ENCODE results near the gene MAMLD1. TPM values are rescaled to one million over a fixed set of nuclear protein-coding genes. Genes with fewer than 3 reads are reported as not detected.

The MAMLD1 gene
- total and polyA plus RNA-seq, 9 of the 15 experiments (the other 6 are each of a cell fraction or from before 2014, with no cell fraction given), result 0.12 to 0.18 TPM; not detected in 7

DNA sequence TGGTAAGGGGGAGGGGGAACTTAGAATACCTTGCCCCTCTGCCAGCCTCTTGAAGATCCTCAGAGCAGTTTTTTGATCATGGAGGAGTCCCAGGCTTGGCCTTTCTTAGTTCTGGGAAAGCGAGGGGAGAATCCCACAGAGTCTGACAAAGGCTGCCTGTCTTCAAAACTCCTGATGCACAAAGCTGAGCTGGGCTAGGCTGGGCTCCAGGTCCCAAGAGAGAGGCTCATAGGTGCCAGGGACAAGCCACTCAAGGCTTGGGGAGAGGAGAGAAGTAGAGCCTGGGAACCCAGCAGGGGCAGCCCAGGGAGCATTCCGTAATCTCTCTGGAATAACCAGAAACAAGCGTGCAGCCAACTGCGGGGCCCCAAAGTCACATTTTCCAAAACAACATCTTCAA is 168.3 kb downstream of the MAMLD1 start:
- Histone ChIP-seq H3K36me3 (ENCODE audit: control insufficient read depth, insufficient read depth, low read length) (no peaks in the 10 kb centered on the region), H3K9me3 (replicated peaks; ENCODE audit: control insufficient read depth, insufficient read depth, low read depth, low read length) (no peaks in the 10 kb centered on the region), H3K79me2 (ENCODE audit: control insufficient read depth, insufficient read depth, low read length) (no peaks in the 10 kb centered on the region), H3K4me2 (ENCODE audit: insufficient read depth, low read length) (no peak overlapping the region), H3K4me3 (no peak overlapping the region), H3K9ac (ENCODE audit: insufficient read depth in 1 of 2, low read depth in 2 of 2, low read length in 2 of 2) (no peak overlapping the region), H3K4me1 (replicated peaks in 1 of 2; ENCODE audit: control insufficient read depth in 2 of 2, insufficient read depth in 2 of 2, low read length in 2 of 2) (no peaks in the 10 kb centered on the region; a peak in 2 of 5 replicates), H3K27me3 (ENCODE audit: control insufficient read depth in 2 of 2, insufficient read depth in 2 of 2, low read length in 2 of 2) (peaks cover 0 to 8% of the 10 kb centered on the region in 2 experiments; a peak in 2 of 5 replicates), H3K9me1 (ENCODE audit: control insufficient read depth, insufficient read depth, low read length) (no peaks in the 10 kb centered on the region), H2AFZ (ENCODE audit: low read depth, low read length) (no peak overlapping the region), H3K27ac (ENCODE audit: extremely low read depth, low read depth, low read length) (no peak overlapping the region), H4K20me1 (replicated peaks; ENCODE audit: control insufficient read depth, insufficient read depth, low read length) (no peaks in the 10 kb centered on the region)
- no peak for TF ChIP-seq ZC3H8 (IDR thresholded peaks at IDR 0.05)
- TF ChIP-seq, protein P1, sequence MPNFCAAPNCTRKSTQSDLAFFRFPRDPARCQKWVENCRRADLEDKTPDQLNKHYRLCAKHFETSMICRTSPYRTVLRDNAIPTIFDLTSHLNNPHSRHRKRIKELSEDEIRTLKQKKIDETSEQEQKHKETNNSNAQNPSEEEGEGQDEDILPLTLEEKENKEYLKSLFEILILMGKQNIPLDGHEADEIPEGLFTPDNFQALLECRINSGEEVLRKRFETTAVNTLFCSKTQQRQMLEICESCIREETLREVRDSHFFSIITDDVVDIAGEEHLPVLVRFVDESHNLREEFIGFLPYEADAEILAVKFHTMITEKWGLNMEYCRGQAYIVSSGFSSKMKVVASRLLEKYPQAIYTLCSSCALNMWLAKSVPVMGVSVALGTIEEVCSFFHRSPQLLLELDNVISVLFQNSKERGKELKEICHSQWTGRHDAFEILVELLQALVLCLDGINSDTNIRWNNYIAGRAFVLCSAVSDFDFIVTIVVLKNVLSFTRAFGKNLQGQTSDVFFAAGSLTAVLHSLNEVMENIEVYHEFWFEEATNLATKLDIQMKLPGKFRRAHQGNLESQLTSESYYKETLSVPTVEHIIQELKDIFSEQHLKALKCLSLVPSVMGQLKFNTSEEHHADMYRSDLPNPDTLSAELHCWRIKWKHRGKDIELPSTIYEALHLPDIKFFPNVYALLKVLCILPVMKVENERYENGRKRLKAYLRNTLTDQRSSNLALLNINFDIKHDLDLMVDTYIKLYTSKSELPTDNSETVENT (CRISPR knock-in tag; IDR thresholded peaks at IDR 0.05), result no peak
- no peak for TF ChIP-seq ZFX (CRISPR knock-in tag; IDR thresholded peaks at IDR 0.05)
- TF ChIP-seq, protein P2, sequence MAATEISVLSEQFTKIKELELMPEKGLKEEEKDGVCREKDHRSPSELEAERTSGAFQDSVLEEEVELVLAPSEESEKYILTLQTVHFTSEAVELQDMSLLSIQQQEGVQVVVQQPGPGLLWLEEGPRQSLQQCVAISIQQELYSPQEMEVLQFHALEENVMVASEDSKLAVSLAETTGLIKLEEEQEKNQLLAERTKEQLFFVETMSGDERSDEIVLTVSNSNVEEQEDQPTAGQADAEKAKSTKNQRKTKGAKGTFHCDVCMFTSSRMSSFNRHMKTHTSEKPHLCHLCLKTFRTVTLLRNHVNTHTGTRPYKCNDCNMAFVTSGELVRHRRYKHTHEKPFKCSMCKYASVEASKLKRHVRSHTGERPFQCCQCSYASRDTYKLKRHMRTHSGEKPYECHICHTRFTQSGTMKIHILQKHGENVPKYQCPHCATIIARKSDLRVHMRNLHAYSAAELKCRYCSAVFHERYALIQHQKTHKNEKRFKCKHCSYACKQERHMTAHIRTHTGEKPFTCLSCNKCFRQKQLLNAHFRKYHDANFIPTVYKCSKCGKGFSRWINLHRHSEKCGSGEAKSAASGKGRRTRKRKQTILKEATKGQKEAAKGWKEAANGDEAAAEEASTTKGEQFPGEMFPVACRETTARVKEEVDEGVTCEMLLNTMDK (IDR thresholded peaks at IDR 0.05; ENCODE audit: borderline replicate concordance, insufficient read depth, low read depth, low read length, poor library complexity, severe bottlenecking), result no peak
- TF ChIP-seq, protein P3, sequence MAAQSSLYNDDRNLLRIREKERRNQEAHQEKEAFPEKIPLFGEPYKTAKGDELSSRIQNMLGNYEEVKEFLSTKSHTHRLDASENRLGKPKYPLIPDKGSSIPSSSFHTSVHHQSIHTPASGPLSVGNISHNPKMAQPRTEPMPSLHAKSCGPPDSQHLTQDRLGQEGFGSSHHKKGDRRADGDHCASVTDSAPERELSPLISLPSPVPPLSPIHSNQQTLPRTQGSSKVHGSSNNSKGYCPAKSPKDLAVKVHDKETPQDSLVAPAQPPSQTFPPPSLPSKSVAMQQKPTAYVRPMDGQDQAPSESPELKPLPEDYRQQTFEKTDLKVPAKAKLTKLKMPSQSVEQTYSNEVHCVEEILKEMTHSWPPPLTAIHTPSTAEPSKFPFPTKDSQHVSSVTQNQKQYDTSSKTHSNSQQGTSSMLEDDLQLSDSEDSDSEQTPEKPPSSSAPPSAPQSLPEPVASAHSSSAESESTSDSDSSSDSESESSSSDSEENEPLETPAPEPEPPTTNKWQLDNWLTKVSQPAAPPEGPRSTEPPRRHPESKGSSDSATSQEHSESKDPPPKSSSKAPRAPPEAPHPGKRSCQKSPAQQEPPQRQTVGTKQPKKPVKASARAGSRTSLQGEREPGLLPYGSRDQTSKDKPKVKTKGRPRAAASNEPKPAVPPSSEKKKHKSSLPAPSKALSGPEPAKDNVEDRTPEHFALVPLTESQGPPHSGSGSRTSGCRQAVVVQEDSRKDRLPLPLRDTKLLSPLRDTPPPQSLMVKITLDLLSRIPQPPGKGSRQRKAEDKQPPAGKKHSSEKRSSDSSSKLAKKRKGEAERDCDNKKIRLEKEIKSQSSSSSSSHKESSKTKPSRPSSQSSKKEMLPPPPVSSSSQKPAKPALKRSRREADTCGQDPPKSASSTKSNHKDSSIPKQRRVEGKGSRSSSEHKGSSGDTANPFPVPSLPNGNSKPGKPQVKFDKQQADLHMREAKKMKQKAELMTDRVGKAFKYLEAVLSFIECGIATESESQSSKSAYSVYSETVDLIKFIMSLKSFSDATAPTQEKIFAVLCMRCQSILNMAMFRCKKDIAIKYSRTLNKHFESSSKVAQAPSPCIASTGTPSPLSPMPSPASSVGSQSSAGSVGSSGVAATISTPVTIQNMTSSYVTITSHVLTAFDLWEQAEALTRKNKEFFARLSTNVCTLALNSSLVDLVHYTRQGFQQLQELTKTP (IDR thresholded peaks at IDR 0.05; ENCODE audit: low read depth in 1 of 2, partially characterized antibody in 2 of 2), result no peak
- no peak for TF ChIP-seq ARID2 (IDR thresholded peaks at IDR 0.05)
- 20% methylated on average over 4 of the region's 4 CpGs for WGBS (ENCODE audit: insufficient coverage, low coverage, missing lambda C conversion rate)
- no peak for ATAC-seq
- in situ Hi-C loops (cut with MboI), result no loop called here
- intact Hi-C loops (cut with micrococcal nuclease), result no loop called here
- DNase-seq (ENCODE audit: extremely low read depth in 1 of 4, low spot score in 3 of 4), result no peak
- BruUV-seq (replicated peaks), result no TSS peak
- FAIRE-seq, result no peak
- ChIA-PET POLR2A (no interaction called here), CTCF (ENCODE audit: low intra/inter-chr PET ratio) (no interaction called here)

Data from K562 (cell line).